CD14-positive monocyte (primary cell): ENCODE data around the gene TMPRSS15. TPM values are rescaled to one million over a fixed set of nuclear protein-coding genes. Genes with fewer than 3 reads are reported as not detected.

ENCODE experiments used
- DNase-seq, 3 donors: peaks; one replicate each; pipeline ENCODE4 v3.0.0-alpha.2; 2011 to 2022
- H2AFZ ChIP-seq: 2 replicates; pipeline ENCODE4 v1.6.0; 2012; ENCODE audit warnings: mild to moderate bottlenecking, low read depth, low read length, inconsistent platforms; ENCODE audit not compliant: insufficient read depth, poor library complexity, severe bottlenecking
- H3K27ac ChIP-seq, 2 donors: 1 replicate in 1 of 2; 2 replicates in 1 of 2; pipeline ENCODE4 v1.5.1; 2012 to 2013; ENCODE audit warnings: low read length in 2 of 2, control low read depth in 1 of 2, inconsistent platforms in 1 of 2, low read depth in 1 of 2, mild to moderate bottlenecking in 1 of 2
- H3K27me3 ChIP-seq, 2 donors: one replicate each; pipeline versions ENCODE4 v1.6.0 to v1.6.1; 2011 to 2013; ENCODE audit warnings: low read length in 2 of 2; ENCODE audit not compliant: control insufficient read depth in 2 of 2, insufficient read depth in 2 of 2
- H3K36me3 ChIP-seq, 2 donors: replicated peaks in 1 of 2; 1 replicate in 1 of 2; 2 replicates in 1 of 2; pipeline versions ENCODE4 v1.5.1 to v1.6.1; 2012 to 2013; ENCODE audit warnings: low read length in 2 of 2, control low read depth in 1 of 2, inconsistent platforms in 1 of 2, mild to moderate bottlenecking in 1 of 2; ENCODE audit not compliant: insufficient read depth in 2 of 2, control insufficient read depth in 1 of 2
- H3K4me1 ChIP-seq, 2 donors: 1 replicate in 1 of 2; 2 replicates in 1 of 2; pipeline versions ENCODE4 v1.5.1 to v1.6.1; 2012 to 2013; ENCODE audit warnings: low read length in 2 of 2, control low read depth in 1 of 2, inconsistent platforms in 1 of 2, mild to moderate bottlenecking in 1 of 2, moderate library complexity in 1 of 2; ENCODE audit not compliant: insufficient read depth in 2 of 2, control insufficient read depth in 1 of 2
- H3K4me2 ChIP-seq: replicated peaks from 2 replicates; pipeline ENCODE3; 2012; ENCODE audit warnings: low read length, moderate library complexity, mild to moderate bottlenecking; ENCODE audit not compliant: poor library complexity, severe bottlenecking; ENCODE audit errors: extremely low read depth
- H3K4me3 ChIP-seq, 3 experiments: fragments of 200-600 bp in 1 of 3; sonication (generic) in 1 of 3; replicated peaks in 1 of 3; 1 replicate in 2 of 3; 2 replicates in 1 of 3; pipeline ENCODE4 v1.5.1; 2011 to 2013; ENCODE audit warnings: low read length in 3 of 3, mild to moderate bottlenecking in 3 of 3, control low read depth in 2 of 3, low read depth in 2 of 3, inconsistent platforms in 1 of 3, moderate library complexity in 1 of 3
- H3K79me2 ChIP-seq: 2 replicates; pipeline ENCODE4 v1.6.0; 2012; ENCODE audit warnings: mild to moderate bottlenecking, control low read depth, inconsistent platforms, low read length, moderate library complexity; ENCODE audit not compliant: insufficient read depth
- H3K9ac ChIP-seq: 2 replicates; pipeline ENCODE4 v1.6.0; 2017; ENCODE audit warnings: low read length, mild to moderate bottlenecking; ENCODE audit not compliant: insufficient read depth, poor library complexity, severe bottlenecking
- H3K9me3 ChIP-seq, 2 donors: replicated peaks in 1 of 2; 1 replicate in 1 of 2; 2 replicates in 1 of 2; pipeline versions ENCODE4 v1.5.1 to v1.6.1; 2012 to 2013; ENCODE audit warnings: low read length in 2 of 2, control low read depth in 1 of 2; ENCODE audit not compliant: control insufficient read depth in 1 of 2, insufficient read depth in 1 of 2
- H4K20me1 ChIP-seq: 2 replicates; pipeline ENCODE4 v1.6.0; 2012; ENCODE audit warnings: mild to moderate bottlenecking, low read length, control low read depth, moderate library complexity; ENCODE audit not compliant: insufficient read depth
- H3K27ac Mint-ChIP-seq, 7 donors: one replicate each; pipeline ENCODE4 v1.8.0; 2020; ENCODE audit warnings: mild to moderate bottlenecking in 7 of 7, mixed read lengths in 7 of 7, moderate library complexity in 6 of 7, inconsistent platforms in 2 of 7
- H3K27me3 Mint-ChIP-seq, 3 donors: one replicate each; pipeline ENCODE4 v1.8.0; 2021 to 2022; ENCODE audit warnings: low read depth in 3 of 3, mild to moderate bottlenecking in 3 of 3, mixed read lengths in 3 of 3, moderate library complexity in 3 of 3, inconsistent platforms in 1 of 3
- H3K36me3 Mint-ChIP-seq, 2 donors: one replicate each; pipeline ENCODE4 v1.8.0; 2020; ENCODE audit warnings: mixed read lengths in 2 of 2, inconsistent platforms in 1 of 2, mild to moderate bottlenecking in 1 of 2
- H3K4me1 Mint-ChIP-seq: one replicate; pipeline ENCODE4 v1.8.0; 2020; ENCODE audit warnings: mild to moderate bottlenecking, mixed read lengths
- H3K4me3 Mint-ChIP-seq, 2 donors: one replicate each; pipeline ENCODE4 v1.8.0; 2020; ENCODE audit warnings: mild to moderate bottlenecking in 2 of 2, mixed read lengths in 2 of 2, moderate library complexity in 1 of 2
- H3K9me3 Mint-ChIP-seq, 7 donors: one replicate each; pipeline ENCODE4 v1.8.0; 2020 to 2022; ENCODE audit warnings: mixed read lengths in 7 of 7, mild to moderate bottlenecking in 6 of 7, moderate library complexity in 6 of 7, inconsistent platforms in 2 of 7
- WGBS: methylation state at CpG from one replicate; pipeline ENCODE4 v1.1.5; 2013; ENCODE audit warnings: missing lambda C conversion rate; ENCODE audit not compliant: insufficient coverage; 5-methylcytosine and 5-hydroxymethylcytosine counted together
- intact Hi-C, 2 donors: fragments of 100-400 bp; cut with micrococcal nuclease; formaldehyde crosslinking; loops; one replicate each; pipeline versions ENCODE4 v1.15.0 to v1.15.1; 2023
- polyA plus RNA-seq, 3 donors: library from polyadenylated mRNA; depleted of rRNA in 1 of 3; unstranded in 2 of 3; stranded (reverse) in 1 of 3; fragments of 300-500 nt in 2 of 3; fragments of >200 nt in 1 of 3; fragmentation: Illumina TruSeq in 2 of 3; gene quantifications; 1 replicate in 2 of 3; 2 replicates in 1 of 3; pipeline ENCODE4 v1.2.3, GENCODE V29; 2012 to 2021
- TF ChIP-seq, protein P1 (sequence below): fragments of 200-600 bp; IDR thresholded peaks from one replicate; pipeline ENCODE4 v1.8.0; 2022; ENCODE audit warnings: antibody characterized with exemption, mild to moderate bottlenecking

TMPRSS15 gene
- polyA plus RNA-seq, 3 donors, result not detected

DNA sequence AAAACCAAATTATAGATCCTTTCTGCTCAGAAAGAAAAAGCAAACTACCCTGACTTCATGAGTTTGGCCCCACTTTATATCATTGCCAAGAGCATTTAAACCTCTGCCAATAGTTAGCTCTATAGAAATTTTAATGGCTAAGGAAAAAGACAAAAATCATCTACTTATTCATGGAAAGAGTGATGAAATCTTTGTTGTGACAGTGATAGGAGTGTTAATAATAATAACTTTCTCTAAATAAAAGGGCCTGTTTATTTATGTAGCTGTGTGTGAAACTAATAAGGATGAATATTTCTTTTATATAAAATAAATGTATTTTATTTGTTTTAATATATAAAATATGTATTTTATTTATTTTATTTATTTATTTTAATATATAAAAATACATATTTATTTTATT lies 152.5 kb downstream of the TMPRSS15 start:
- Mint-ChIP-seq H3K9me3 (no peaks in the 10 kb centered on the region), H3K27me3 (peaks cover under 1 to 7% (median 5%) of the 10 kb centered on the region in 3 donors), H3K27ac (no peak overlapping the region), H3K36me3 (no peaks in the 10 kb centered on the region), H3K4me3 (no peak overlapping the region), H3K4me1 (no peaks in the 10 kb centered on the region)
- Histone ChIP-seq H3K9ac (no peak overlapping the region), H4K20me1 (no peaks in the 10 kb centered on the region), H3K27ac (no peak overlapping the region), H3K79me2 (no peaks in the 10 kb centered on the region), H3K36me3 (no peaks in the 10 kb centered on the region), H3K27me3 (peaks cover 4 to 13% of the 10 kb centered on the region in 2 donors), H2AFZ (no peak overlapping the region), H3K9me3 (no peaks in the 10 kb centered on the region), H3K4me1 (no peaks in the 10 kb centered on the region), H3K4me2 (no peak overlapping the region), H3K4me3 (no peak overlapping the region)
- no peak for DNase-seq
- TF ChIP-seq, protein P1, sequence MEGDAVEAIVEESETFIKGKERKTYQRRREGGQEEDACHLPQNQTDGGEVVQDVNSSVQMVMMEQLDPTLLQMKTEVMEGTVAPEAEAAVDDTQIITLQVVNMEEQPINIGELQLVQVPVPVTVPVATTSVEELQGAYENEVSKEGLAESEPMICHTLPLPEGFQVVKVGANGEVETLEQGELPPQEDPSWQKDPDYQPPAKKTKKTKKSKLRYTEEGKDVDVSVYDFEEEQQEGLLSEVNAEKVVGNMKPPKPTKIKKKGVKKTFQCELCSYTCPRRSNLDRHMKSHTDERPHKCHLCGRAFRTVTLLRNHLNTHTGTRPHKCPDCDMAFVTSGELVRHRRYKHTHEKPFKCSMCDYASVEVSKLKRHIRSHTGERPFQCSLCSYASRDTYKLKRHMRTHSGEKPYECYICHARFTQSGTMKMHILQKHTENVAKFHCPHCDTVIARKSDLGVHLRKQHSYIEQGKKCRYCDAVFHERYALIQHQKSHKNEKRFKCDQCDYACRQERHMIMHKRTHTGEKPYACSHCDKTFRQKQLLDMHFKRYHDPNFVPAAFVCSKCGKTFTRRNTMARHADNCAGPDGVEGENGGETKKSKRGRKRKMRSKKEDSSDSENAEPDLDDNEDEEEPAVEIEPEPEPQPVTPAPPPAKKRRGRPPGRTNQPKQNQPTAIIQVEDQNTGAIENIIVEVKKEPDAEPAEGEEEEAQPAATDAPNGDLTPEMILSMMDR, result no peak
- intact Hi-C loops, result no loop called here

DNA sequence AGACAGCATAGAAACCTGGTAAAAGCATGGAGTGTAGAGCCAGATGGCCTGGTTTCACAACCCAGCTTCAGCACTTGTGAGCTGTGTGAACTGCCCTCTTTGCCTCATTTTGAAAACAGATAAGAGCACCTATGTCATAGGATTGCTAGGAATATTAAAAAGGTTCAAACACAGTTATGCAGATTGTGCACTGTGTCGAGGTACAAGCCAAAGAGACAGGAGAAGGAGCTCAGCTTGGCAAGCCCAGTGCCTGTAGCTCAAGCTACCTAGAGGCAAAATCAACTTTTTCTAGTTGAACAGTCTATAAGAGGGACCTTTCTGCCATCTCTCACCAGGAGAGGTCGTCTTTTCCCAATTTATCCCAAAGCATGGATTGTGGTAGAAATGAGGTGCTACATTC lies 153.9 kb downstream of the TMPRSS15 start:
- TF ChIP-seq, protein P1, result no peak
- no peak for DNase-seq
- Histone ChIP-seq H4K20me1 (no peaks in the 10 kb centered on the region), H3K27ac (no peak overlapping the region), H3K4me3 (no peak overlapping the region), H3K4me1 (peaks cover 0 to 3% of the 10 kb centered on the region in 2 donors), H3K36me3 (no peaks in the 10 kb centered on the region), H3K9ac (no peak overlapping the region), H3K9me3 (peaks cover 0 to 5% of the 10 kb centered on the region in 2 donors), H3K79me2 (no peaks in the 10 kb centered on the region), H2AFZ (no peak overlapping the region), H3K4me2 (no peak overlapping the region), H3K27me3 (peaks cover 13 to 24% of the 10 kb centered on the region in 2 donors)
- WGBS, result 90% methylated on average over 1 of the region's 2 CpGs
- H3K4me3 Mint-ChIP-seq, result no peak overlapping the region
- H3K9me3 Mint-ChIP-seq, result peaks cover 0 to 5% (median 0%) of the 10 kb centered on the region in 7 donors
- no peaks in the 10 kb centered on the region for H3K36me3 Mint-ChIP-seq
- no peak overlapping the region for H3K27ac Mint-ChIP-seq
- peaks cover 14 to 19% (median 18%) of the 10 kb centered on the region in 3 donors for H3K27me3 Mint-ChIP-seq
- intact Hi-C loops, result no loop called here
- H3K4me1 Mint-ChIP-seq, result peaks cover 2% of the 10 kb centered on the region
